ENCODE data around the gene KCNN4.

The KCNN4 gene

DNA sequence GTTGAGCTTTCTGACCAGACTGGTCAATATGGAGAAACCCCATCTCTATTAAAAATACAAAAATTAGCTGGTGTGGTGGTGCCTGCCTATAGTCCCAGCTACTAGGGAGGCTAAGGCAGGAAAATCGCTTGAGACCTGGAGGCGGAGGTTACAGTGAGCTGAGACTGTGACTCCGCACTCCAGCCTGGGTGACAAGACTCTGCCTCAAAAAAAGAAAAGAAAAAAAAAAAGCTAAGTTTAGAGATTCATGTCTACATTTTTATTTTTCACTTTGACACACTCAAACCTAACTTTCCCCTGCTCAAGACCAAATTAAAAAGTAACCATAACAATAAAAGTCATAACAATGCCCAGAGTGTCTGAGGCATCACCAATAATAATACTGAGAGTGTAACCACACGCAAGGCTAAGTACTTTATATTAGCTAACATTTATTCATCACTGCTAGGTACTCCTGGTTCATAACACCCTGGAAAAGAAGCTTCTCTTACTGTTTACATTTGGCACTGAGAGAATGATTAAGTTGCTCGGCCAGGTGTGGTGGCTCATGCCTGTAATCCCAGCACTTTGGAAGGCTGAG lies 59.2 kb downstream of the KCNN4 start:
- DNase-seq (ENCODE audit: low read depth in 4 of 4, low spot score in 1 of 4), result no peak

DNA sequence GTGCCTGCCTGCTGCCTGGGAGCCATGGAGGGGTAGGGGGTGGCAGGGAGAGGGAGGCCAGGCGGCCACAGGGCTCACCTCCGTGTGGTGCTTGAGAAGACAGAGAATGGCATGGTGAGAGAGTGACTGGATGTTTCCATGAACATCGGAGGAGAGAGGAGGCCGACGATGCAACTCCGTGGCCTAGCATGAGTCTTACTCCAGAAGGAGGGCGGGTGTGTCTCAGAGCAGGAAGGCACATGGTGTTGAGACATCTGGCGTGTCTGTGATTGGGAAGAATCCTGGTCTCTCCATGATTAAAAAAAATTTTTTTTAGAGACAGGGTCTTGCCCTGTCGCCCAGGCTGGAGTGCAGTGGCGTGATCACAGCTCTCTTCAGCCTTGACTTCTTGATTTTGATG lies 59.8 kb downstream of the KCNN4 start:
- DNase-seq (ENCODE audit: low read depth in 4 of 4, low spot score in 1 of 4), result no peak

DNA sequence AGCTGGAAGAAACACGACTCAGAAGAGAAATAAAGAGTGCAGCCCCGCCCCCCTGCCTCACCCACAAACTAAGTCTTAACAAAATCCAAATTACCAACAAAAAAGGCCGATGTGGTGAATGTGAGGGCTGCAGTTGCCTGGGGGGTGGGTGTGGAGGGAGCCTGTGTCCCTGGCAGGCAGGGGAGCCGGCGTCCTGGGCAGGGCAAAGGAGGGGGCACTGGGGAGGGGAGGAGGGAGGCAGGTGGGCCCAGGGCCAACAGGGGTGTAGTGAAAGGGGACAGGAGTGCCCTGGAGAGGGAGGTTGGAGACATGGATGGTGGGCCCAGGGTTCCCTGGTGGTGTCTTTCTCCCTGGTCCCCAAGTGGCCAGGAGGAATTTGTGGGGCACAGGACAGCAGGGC lies 60.9 kb downstream of the KCNN4 start:
- no peak for DNase-seq (ENCODE audit: low read depth in 4 of 4, low spot score in 1 of 4)

DNA sequence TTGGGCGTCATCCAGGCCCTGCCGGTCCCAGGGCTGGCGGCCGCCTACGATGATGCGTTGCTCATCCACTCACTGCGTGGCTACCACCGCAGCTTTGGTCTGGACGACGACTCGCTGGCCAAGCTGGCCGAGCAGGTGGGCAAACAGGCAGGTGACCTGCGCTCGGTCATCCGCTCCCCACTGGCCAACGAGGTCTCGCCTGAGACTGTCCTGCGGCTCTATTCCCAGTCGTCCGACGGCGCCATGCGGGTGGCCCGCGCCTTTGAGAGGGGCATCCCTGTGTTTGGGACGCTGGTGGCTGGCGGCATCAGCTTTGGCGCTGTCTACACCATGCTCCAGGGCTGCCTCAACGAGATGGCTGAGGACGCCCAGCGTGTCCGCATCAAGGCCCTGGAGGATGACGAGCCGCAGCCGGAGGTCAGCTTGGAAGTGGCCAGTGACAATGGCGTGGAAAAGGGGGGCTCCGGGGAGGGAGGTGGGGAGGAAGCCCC lies 61.4 kb downstream of the KCNN4 start:
- DNase-seq (ENCODE audit: low read depth in 4 of 4, low spot score in 1 of 4), result no peak

DNA sequence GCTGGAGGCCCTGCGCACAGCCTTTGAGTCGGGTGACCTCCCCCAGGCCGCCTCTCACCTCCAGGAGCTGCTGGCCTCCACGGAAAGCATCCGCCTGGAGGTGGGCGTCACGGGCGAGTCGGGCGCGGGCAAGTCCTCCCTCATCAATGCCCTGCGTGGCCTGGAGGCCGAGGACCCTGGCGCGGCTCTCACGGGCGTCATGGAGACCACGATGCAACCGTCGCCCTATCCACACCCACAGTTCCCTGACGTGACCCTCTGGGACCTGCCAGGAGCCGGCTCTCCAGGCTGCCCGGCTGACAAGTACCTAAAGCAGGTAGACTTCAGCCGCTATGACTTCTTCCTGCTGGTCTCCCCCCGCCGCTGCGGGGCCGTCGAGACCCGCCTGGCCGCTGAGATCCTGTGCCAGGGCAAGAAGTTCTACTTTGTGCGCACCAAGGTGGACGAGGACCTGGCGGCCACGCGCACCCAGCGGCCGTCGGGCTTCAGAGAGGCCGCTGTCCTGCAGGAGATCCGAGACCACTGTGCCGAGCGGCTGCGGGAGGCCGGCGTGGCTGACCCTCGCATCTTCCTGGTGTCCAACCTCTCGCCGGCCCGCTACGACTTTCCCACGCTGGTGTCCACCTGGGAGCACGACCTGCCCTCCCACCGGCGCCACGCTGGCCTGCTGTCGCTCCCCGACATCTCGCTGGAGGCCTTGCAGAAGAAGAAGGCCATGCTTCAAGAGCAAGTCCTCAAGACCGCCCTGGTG lies 62.0 kb downstream of the KCNN4 start:
- DNase-seq (ENCODE audit: low read depth in 4 of 4, low spot score in 1 of 4), result no peak

All from stimulated activated CD4-positive, alpha-beta T cell treated with anti-CD3 and anti-CD28 coated beads, Interleukin-1b, Interleukin-23, amount 100 ng/mL, for 24 hours (primary cell).